Left kidney (tissue), 2 donors: Measurements from ENCODE around the gene CTDNEP1. TPM values are rescaled to one million over a fixed set of nuclear protein-coding genes. Genes with fewer than 3 reads are reported as not detected.
"Not testable (repeated sequence)": the region's sequence is repeated elsewhere in the genome, so short reads cannot be mapped to it uniquely, and the experiment has no call there.

Source experiments
- DNase-seq: peaks from one replicate; pipeline ENCODE4 v3.0.0-alpha.2; 2013
- polyA plus RNA-seq: library from polyadenylated mRNA; unstranded; fragments of 120-200 nt; gene quantifications from one replicate; pipeline ENCODE4 v1.2.1, GENCODE V29; 2013; ENCODE audit not compliant: insufficient read length

The CTDNEP1 gene
- polyA plus RNA-seq, 1 donor = 150 TPM

DNA sequence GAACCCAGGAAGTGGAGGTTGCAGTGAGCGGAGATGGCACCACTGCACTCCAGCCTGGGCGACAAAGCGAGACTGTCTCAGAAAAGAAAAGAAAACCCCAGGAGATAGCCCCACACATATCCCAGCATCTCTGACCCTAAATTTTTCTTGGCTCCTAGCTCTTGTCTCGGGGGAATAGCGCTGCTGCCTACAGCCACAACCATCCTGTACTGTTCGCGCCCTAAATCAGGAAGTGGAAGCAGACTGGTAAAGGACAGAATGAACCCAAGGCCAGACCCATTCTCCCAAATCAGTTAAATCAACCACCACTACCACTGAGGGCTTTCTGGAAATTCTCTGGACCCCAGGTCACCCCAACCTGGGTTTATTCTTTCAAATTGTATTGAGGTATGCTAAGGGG is 1.7 kb downstream of the CTDNEP1 start:
- DNase-seq = no peak

DNA sequence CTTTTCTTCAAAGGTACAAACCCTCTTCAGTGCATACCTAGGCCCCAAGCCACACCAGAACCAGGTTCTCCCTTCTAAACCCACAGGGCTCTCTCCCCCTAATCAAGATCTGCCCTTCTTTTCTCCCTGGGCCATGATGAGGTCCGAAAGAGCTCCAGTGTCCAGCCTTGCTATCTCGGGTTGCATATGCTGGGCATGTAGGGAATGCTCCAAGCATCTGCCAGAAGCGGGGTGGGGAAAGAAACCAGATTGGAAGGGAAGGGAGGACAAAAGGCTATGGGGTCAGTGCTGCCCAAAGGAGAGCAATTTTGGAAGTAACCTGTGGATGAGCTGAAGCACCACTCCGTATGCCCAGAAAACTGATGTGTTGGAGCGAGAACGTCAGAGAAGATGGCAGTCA is 2.3 kb downstream of the CTDNEP1 start:
- DNase-seq = no peak

- no peak for DNase-seq
Observed at GRCh38 chr17:7248796-7249195, 2.7 kb downstream of the CTDNEP1 start.

DNA sequence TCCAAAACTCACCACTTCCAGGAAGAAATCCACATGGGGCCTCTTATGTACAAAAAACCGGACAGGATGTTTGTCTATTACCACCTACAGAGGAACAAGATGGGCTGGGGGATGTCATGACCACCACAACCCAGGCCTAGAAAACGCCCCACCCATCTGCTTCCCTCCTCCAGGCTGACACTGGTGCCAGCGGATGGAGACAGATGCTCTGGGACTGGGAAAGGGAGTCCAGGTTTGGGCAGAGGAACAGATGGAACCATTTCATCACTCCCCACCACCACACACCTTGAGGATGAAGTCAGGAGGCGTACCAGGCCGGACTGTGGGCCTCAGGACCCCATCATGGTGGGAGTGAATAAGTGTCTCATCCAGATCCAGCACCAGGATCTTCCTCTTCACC is 4.8 kb downstream of the CTDNEP1 start:
- no peak for DNase-seq

GRCh38 chr17:7243838-7244237 is 7.7 kb downstream of the CTDNEP1 start:
- not testable (repeated sequence) for DNase-seq

DNA sequence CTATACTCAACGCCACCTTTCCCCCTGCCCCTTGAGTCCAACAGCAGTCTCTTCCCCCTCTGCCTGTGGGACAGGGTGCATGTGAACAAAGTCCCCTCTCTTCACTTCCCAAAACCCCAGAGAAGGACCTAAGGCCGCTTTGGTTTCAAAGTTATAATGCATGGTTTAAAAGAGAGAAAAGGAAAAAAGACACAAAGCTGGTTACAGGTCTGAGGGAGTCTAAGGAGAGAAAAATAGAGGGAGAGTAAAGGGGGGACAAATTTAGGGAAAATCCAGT is 8.1 kb downstream of the CTDNEP1 start:
- no peak for DNase-seq

GRCh38 chr17:7242717-7243452 is 8.6 kb downstream of the CTDNEP1 start:
- peak; percentile 97 for DNase-seq

- peak; percentile 96 for DNase-seq
Observed at GRCh38 chr17:7241783-7242716, 9.5 kb downstream of the CTDNEP1 start, which contains the start of gene GABARAP. Gene GABARAP (minus strand): TSS chr17:7242449. CDS start chr17:7242330, 119 bp downstream.

GRCh38 chr17:7241090-7241733 is 10.3 kb downstream of the CTDNEP1 start:
- no peak for DNase-seq

DNA sequence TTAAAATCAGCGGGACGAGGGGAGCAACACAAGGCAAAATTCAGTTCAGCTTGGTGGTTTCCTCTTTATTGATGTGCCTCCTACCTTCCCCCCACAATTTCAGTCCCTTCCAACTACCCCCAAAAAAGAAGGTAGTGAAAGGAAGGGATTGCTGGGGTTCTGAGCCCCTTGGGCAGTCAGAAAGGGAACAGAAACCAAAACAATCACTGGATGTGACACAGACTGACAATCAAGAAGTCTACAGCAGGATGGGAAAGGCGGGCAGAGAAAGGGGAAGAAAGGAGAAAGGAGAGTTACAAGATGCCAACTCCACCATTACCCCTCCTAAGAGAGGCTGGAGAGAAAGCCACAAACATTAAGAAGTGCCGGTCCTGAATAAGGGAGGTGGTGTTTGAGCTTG is 11.2 kb downstream of the CTDNEP1 start:
- DNase-seq = no peak

DNA sequence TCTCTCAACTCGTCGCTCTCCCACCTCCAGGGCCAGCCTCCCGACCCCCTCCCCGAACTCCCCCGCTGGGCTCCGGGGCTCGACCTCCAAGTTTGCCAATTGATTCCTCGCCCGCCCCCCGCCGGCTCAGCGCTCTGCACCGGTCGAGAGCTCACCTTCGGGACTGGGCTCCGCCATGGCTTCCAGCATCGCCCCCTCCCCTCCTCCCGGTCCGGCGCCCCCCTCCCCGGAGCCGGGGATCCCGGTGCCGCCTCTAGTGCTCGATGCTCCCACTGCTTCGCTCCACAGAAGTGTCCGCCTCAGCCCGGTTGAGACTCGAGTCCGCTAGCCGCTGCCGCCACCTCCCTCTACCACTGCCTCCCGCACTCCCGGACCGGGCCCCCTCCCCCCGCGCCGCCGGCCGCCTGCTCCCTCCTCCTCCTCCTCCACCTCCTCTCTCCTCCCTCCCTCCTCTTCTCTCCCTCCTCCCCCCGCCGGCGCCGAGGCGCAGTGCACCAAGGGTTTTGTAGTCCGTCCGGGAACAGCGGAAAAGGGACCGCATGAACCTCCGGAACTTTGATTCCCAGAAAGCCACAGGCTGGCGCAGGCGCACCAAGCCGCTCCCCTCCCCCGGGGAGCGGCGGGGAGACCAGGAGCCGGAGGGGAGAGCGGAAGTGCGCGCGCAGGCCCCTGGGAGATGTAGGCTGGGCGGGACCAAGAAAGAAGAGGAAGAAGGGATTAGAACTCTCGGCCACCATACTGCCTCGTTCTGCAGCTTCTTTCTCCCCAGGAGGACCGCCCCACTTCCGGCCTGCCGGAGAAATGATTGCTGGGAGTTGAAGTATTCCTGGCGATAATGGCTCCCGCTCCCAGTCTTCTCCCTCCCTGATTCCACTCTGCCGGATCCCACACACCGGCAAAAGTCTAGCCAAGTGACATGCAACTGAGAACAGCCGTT is 12.2 kb downstream of the CTDNEP1 start, which contains the start of gene PHF23:
TSS of gene PHF23 (minus strand) at position 367 of the 937 bp plus-strand sequence. CDS start at position 189, 178 bp downstream.
- DNase-seq = peak; percentile 99

- no peak for DNase-seq
Observed at GRCh38 chr17:7238420-7239090, 13.0 kb downstream of the CTDNEP1 start.

DNA sequence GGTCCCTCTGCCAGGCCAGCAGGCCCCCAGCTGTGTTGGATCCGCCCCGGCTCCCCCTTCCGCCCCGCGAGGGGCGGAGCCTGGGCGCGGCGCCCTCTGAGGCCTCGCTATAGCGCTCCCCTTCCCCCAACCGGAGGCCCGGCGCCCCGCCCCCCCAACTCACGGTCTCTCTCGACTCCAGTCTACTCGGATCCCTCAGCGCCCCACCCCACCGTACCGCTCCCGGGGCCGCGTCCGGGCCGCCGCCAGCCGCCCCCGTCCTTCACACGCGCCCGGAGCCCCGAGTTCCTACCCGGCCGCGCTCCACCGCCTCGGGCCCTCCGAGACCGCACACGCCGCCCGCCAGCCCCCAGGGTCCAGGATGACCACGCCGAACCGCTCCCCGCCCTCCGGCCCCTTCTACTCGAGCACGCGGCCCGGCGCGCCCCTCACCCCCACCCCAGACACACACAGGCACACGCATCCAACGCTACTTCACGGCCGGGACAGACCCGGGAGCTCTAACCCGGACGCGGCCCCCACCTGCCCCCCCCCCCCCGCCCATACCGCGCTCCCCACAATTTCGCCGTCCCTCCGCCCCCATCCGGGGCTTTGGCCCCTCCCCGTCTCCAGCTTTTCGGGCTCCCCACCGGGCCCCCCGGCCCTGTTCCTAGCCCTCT is 13.6 kb downstream of the CTDNEP1 start:
- DNase-seq = no peak

DNA sequence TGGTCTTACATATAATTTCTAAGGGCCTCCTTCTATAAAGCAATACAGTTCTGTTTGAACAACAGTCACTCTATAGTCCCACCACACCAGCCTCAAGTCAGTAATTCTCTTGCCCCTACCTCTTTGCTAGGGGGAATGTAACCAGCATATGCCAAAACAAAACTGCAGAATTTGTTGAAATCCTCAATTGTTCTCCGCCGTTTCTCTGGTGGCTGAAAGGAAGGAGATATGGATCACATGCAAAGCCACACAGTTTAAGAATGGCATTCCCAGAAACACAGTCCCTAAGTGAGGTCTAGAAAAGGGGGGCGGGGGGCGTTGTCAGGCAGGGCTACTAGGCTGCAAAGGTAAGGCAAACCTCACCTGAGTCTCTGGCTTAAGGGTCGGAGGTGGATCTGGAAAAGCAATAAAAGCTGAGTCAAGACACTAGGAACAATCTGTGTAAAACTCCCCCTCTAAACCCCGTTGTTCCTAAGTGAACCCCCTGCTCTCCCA is 14.2 kb downstream of the CTDNEP1 start:
- DNase-seq = no peak

DNA sequence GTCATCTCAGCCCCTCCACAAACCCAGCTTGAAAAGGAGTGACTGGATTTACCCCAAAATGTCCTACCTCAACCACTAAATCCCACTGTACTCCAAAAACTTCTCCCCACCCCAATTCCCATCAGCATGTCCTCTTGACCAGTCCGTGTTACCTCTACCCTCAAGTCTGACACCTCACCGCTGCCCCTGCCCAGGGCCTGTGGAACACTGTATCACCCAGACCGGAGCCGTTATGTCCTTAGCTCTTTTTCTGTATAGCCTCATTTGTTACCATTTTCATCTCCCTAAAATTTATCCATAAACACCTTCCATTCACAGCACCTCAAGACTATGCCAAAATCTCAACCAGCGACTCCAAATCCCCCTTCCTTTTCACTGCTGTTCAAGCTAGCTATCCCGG is 14.7 kb downstream of the CTDNEP1 start:
- DNase-seq = no peak

DNA sequence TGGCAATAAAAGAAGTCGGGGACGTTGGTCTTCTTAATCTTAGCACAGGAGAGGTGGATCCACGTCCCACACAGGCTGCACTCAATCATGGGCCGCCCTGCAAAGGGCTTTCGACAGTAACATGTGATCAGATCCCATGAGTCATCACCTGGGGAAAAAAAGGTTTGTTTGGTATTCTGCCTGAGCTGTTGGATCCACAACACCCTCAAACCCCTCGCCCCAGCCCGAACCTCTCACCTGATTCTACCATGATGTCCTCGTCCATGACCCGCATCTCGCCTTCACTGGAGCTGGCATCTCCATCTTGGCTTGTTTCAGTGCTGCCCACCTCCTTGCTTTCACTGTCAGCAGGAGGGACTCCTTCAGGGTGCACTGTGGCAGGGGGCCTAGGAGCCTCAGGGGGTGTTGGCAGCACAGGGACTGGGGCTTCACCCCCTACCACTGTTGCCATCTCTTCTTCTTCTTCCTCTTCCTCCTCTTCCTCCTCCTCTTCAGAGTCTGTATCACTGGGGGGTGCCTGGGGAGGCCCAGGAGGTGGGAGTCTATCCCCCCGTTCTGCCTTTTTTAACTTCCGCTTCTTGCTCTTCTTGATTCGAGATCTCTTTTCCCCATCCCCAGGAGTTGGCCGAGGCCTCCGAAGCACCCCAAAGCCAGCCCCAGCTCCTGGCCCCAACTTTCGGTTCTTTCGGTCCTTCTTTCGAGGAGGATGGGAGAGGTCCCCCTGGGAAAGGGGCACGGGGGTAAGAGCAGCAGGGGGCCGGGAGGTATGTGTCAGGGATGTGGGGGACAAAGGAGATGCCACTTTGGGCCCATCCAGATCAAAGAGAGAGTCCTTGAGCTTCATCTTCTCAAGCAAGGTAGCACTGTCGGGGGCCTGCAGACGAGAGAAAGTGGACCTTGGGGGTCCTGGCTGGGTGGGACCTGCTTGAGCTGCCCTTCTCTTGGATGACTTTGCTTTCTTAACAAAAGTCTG is 15.6 kb downstream of the CTDNEP1 start:
- DNase-seq = no peak

DNA sequence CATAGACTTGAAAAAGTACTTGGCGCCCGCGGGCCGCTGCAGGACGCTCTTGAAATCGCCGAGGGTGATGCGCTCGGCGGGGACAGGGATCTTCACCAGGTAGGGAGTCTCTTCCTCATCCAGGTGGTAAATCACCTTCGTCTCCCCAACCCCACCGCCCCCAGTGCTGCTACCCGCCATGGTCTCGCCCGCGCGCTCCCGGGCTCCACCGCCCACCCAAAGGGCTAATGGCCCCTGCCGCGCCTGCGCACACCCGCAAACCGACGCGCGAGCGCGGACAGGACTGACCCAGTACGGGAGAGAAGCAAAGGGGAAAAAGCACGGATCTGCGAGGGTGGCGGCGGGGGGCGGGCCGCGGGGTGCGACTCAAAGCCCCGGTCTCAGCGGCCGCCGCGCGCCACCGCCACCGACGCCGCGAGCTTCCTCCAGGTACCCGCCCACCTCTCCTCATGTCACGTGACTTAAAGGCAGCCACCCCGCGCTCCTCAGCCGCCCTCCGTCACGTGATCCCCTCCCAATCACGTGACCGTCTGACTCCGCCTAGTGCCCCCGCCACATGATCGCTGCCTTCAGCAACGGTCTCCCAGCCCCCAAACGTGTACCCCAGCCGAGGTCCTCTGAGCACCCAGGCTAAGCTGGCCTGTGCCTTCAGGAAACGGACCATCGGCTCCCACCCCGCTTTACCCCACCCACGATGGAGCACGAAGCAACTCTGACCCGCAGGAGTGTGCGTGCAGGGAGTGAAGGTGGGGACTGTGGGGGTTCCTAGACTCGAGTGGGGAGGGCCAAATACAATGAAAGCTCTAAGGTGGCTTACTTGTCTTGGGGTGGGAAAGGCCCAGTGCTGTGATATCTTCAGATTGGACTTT is 17.2 kb downstream of the CTDNEP1 start, which contains the start of gene DVL2:
TSS of gene DVL2 (minus strand) at position 435 of the 869 bp plus-strand sequence. CDS start at position 180, 255 bp downstream.
- peak; percentile 94 for DNase-seq

- DNase-seq = no peak
Observed at GRCh38 chr17:7233701-7234082, 17.8 kb downstream of the CTDNEP1 start.
